Spleen (tissue), 7 donors: ENCODE measurements around the gene MEIS3.

Experiments
- CTCF ChIP-seq, 11 experiments: fragments of 200-600 bp in 7 of 11; fragments of 450-650 bp in 4 of 11; sonication (generic) in 4 of 11; IDR thresholded peaks in 8 of 11; conservative IDR thresholded peaks in 3 of 11; 1 replicate in 7 of 11; 2 replicates in 4 of 11; pipeline versions ENCODE4 v1.4.0 to v1.8.0; 2016 to 2021; ENCODE audit warnings: antibody characterized with exemption in 11 of 11, inconsistent platforms in 4 of 11, mild to moderate bottlenecking in 1 of 11
- POLR2A ChIP-seq, 3 donors: fragments of 450-650 bp; IDR thresholded peaks; one replicate each; pipeline ENCODE4 v1.5.1; 2017; ENCODE audit warnings: antibody characterized with exemption in 3 of 3, mild to moderate bottlenecking in 1 of 3
- POLR2AphosphoS5 ChIP-seq, 3 donors: sonication (generic); formaldehyde crosslinking; IDR thresholded peaks; one replicate each; pipeline ENCODE4 v1.5.1; 2017; ENCODE audit warnings: antibody characterized with exemption in 3 of 3
- donor health status: DM: no; HTN: no; CAD: no; lungs with moderate emphysema.
- donor health status: DM: no; HTN: no; CAD: no.
- donor health status: DM: no; HTN: no; CAD: no.

- TF ChIP-seq CTCF (IDR thresholded peaks at IDR 0.05 in 8 of 11, conservative IDR thresholded peaks at IDR 0.05 in 3 of 11) (no peak), POLR2A (IDR thresholded peaks at IDR 0.05) (no peak), POLR2AphosphoS5 (IDR thresholded peaks at IDR 0.05) (no peak)
Measured at GRCh38 chr19:47459477-47459876, 40.1 kb upstream of the MEIS3 start.
